Panc1 (cell line): ENCODE data around the gene COQ10A. TPM values are rescaled to one million over a fixed set of nuclear protein-coding genes. Genes with fewer than 3 reads are reported as not detected.

Source experiments
- ATAC-seq: fragments of 200-7000 bp; cut with Tn5 transposase; 2 replicates; pipeline ENCODE4 v1.9.1; 2020; ENCODE audit warnings: mild to moderate bottlenecking, moderate library complexity
- BruUV-seq: library from RNA; stranded (reverse); fragments of 400-500 nt; replicated peaks from 2 replicates; lab custom pipeline; 2021; lab: Mats Ljungman, UMichigan
- CTCF ChIA-PET: fragments of 300-600 bp; sonication (Branson Sonifier 250); formaldehyde crosslinking; loops from one replicate; lab custom pipeline; 2022; ENCODE audit warnings: antibody characterized with exemption; lab: Charles Lee
- POLR2A ChIA-PET: fragments of 300-600 bp; sonication (Branson Sonifier 250); formaldehyde crosslinking; loops from one replicate; lab custom pipeline; 2022; ENCODE audit warnings: antibody characterized with exemption; lab: Charles Lee
- DNase-seq: peaks from one replicate; pipeline ENCODE4 v3.0.0-alpha.2; 2010; ENCODE audit warnings: low read depth, low spot score
- H3K27ac ChIP-seq: 2 replicates; pipeline ENCODE4 v1.5.1; 2011; ENCODE audit warnings: mild to moderate bottlenecking, low read length, inconsistent platforms
- H3K27me3 ChIP-seq: fragments of 200-500 bp; sonication (Bioruptor generic); 2 replicates; pipeline ENCODE4 v1.6.0; 2014; ENCODE audit warnings: low read length, inconsistent platforms; ENCODE audit not compliant: control insufficient read depth, insufficient read depth
- H3K36me3 ChIP-seq: fragments of 200-500 bp; sonication (Bioruptor generic); 2 replicates; pipeline ENCODE4 v1.5.1; 2014; ENCODE audit warnings: inconsistent platforms, mild to moderate bottlenecking, low read length, moderate library complexity; ENCODE audit not compliant: control insufficient read depth, insufficient read depth
- H3K4me1 ChIP-seq: 2 replicates; pipeline ENCODE4 v1.5.1; 2011; ENCODE audit warnings: inconsistent platforms, mild to moderate bottlenecking, low read length, moderate library complexity; ENCODE audit not compliant: control insufficient read depth, insufficient read depth
- H3K4me3 ChIP-seq, 2 experiments: 2 replicates each; pipeline ENCODE4 v1.5.1; 2011 to 2012; ENCODE audit warnings: low read depth in 2 of 2, low read length in 2 of 2, mild to moderate bottlenecking in 2 of 2, inconsistent platforms in 1 of 2, moderate library complexity in 1 of 2
- H3K9me3 ChIP-seq: fragments of 200-500 bp; sonication (Bioruptor generic); 2 replicates; pipeline ENCODE4 v1.5.1; 2014; ENCODE audit warnings: low read depth, mild to moderate bottlenecking, inconsistent platforms, low read length, moderate library complexity; ENCODE audit not compliant: control insufficient read depth, insufficient read depth
- CTCF ChIP-seq: fragments of 450-650 bp; IDR thresholded peaks from 2 replicates; pipeline ENCODE4 v1.5.1; 2017; ENCODE audit warnings: mild to moderate bottlenecking
- POLR2AphosphoS5 ChIP-seq: IDR thresholded peaks from 2 replicates; pipeline ENCODE4 v1.6.1; 2012; ENCODE audit warnings: mild to moderate bottlenecking, low read depth, low read length, moderate library complexity
- SIN3A ChIP-seq: IDR thresholded peaks from 2 replicates; pipeline ENCODE4 v1.6.1; 2012; ENCODE audit warnings: low read depth, mild to moderate bottlenecking, low read length, moderate library complexity, borderline replicate concordance; ENCODE audit not compliant: insufficient read depth
- TCF7L2 ChIP-seq: IDR thresholded peaks from 2 replicates; pipeline ENCODE4 v1.6.1; 2011; ENCODE audit warnings: mild to moderate bottlenecking, low read depth, low read length, inconsistent platforms
- in situ Hi-C: cut with HindIII; loops from 2 replicates; pipeline ENCODE4 v1.10.0; 2016; ENCODE audit warnings: low sequenced_read_pairs, low pct_unique_long_range_greater_than_20kb
- intact Hi-C: fragments of 100-400 bp; cut with micrococcal nuclease; formaldehyde crosslinking; loops from one replicate; pipeline ENCODE4 v1.10.0; 2022; ENCODE audit not compliant: unreplicated experiment
- total RNA-seq: library from RNA; stranded (reverse); gene quantifications from one replicate; pipeline ENCODE4 v1.2.1, GENCODE V29; 2021; ENCODE audit not compliant: unreplicated experiment
- TF ChIP-seq, protein P1 (sequence below), 2 experiments: IDR thresholded peaks; 2 replicates each; pipeline ENCODE4 v1.6.1; 2011 to 2012; ENCODE audit warnings: low read depth in 2 of 2, control low read depth in 1 of 2, low read length in 1 of 2, mild to moderate bottlenecking in 1 of 2, moderate library complexity in 1 of 2; ENCODE audit not compliant: insufficient read depth in 1 of 2

Gene COQ10A
- total RNA-seq, 1 experiment from 2014 or later = 20.0 TPM

DNA sequence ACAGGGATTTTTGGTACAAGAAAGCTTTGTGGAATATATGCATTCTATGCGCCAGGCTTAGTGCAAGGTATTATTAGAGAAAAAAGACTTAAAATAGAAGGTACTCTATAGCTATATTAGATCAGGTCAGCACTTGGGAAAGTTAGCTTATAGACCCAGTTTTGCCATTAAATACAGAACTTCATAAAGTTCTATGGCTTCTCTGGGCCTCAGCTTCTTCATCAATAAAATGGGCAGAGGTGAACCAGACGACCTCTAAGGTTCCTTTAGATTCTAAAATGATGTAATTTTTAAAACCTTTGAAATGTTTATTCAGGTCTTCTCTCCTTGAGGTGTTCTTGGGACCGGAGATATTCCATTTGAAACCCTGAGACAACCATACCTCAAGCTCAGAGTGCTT lies 42.0 kb downstream of the COQ10A start:
- ATAC-seq (no peak), DNase-seq (no peak)
- CTCF ChIA-PET = interaction anchor here (1.0 kb wide), 1 partner anchor 12 kb away, joined by 3 read pairs; no protein-coding TSS in a partner anchor
- in situ Hi-C loops = no loop called here
- BruUV-seq = no TSS peak
- TF ChIP-seq SIN3A (no peak), POLR2AphosphoS5 (no peak), TCF7L2 (no peak), CTCF (no peak)
- TF ChIP-seq, protein P1, sequence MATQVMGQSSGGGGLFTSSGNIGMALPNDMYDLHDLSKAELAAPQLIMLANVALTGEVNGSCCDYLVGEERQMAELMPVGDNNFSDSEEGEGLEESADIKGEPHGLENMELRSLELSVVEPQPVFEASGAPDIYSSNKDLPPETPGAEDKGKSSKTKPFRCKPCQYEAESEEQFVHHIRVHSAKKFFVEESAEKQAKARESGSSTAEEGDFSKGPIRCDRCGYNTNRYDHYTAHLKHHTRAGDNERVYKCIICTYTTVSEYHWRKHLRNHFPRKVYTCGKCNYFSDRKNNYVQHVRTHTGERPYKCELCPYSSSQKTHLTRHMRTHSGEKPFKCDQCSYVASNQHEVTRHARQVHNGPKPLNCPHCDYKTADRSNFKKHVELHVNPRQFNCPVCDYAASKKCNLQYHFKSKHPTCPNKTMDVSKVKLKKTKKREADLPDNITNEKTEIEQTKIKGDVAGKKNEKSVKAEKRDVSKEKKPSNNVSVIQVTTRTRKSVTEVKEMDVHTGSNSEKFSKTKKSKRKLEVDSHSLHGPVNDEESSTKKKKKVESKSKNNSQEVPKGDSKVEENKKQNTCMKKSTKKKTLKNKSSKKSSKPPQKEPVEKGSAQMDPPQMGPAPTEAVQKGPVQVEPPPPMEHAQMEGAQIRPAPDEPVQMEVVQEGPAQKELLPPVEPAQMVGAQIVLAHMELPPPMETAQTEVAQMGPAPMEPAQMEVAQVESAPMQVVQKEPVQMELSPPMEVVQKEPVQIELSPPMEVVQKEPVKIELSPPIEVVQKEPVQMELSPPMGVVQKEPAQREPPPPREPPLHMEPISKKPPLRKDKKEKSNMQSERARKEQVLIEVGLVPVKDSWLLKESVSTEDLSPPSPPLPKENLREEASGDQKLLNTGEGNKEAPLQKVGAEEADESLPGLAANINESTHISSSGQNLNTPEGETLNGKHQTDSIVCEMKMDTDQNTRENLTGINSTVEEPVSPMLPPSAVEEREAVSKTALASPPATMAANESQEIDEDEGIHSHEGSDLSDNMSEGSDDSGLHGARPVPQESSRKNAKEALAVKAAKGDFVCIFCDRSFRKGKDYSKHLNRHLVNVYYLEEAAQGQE (IDR thresholded peaks at IDR 0.05; ENCODE audit: insufficient read depth in 1 of 2, low read depth in 2 of 2, low read length in 1 of 2) = no peak
- H3K4me3 ChIP-seq = no peak overlapping the region
- no peak overlapping the region for H3K27ac ChIP-seq
- POLR2A ChIA-PET = no interaction called here
- peaks cover 5% of the 10 kb centered on the region; the same call in 1 of the 2 replicates for H3K36me3 ChIP-seq
- H3K4me1 ChIP-seq = no peaks in the 10 kb centered on the region
- intact Hi-C loops = no loop called here
- H3K9me3 ChIP-seq = no peaks in the 10 kb centered on the region
- no peaks in the 10 kb centered on the region for H3K27me3 ChIP-seq

- ATAC-seq (no peak), DNase-seq (no peak)
- Histone ChIP-seq H3K27me3 (no peaks in the 10 kb centered on the region), H3K9me3 (no peaks in the 10 kb centered on the region), H3K27ac (no peak overlapping the region), H3K4me3 (no peak overlapping the region), H3K4me1 (peaks cover 4% of the 10 kb centered on the region), H3K36me3 (peaks cover 9% of the 10 kb centered on the region; the same call in 1 of the 2 replicates)
- POLR2A ChIA-PET = interaction anchor here (0.6 kb wide), 1 partner anchor 125 kb away, joined by 13 read pairs; no protein-coding TSS in a partner anchor
- CTCF ChIA-PET = no interaction called here
- in situ Hi-C loops (no loop called here), intact Hi-C loops (no loop called here)
- TSS peak; percentile 46 for BruUV-seq
- TF ChIP-seq, protein P1 (IDR thresholded peaks at IDR 0.05; ENCODE audit: insufficient read depth in 1 of 2, low read depth in 2 of 2, low read length in 1 of 2) = no peak
- no peak for TF ChIP-seq TCF7L2
- TF ChIP-seq SIN3A = no peak
- TF ChIP-seq POLR2AphosphoS5 = no peak
- TF ChIP-seq CTCF = no peak
These were observed 44.3 kb downstream of the COQ10A start for GRCh38 chr12:56311003-56311402.
